HL-60/S4 treated with phorbol 12-myristate 13-acetate at 8.2 ng/mL for 4 days and 3 days (cell line): ENCODE results near the gene FDX1.

Experiments
- in situ Hi-C: fragments of 300-500 bp; cut with MboI; formaldehyde crosslinking; loops from 2 replicates; pipeline ENCODE4 v1.15.0; 2022; ENCODE audit warnings: low sequenced_read_pairs

Gene FDX1

GRCh38 chr11:110431051-110431672 is 1.4 kb downstream of the FDX1 start:
- in situ Hi-C loops: no loop called here

GRCh38 chr11:110431674-110432073 is 1.9 kb downstream of the FDX1 start:
- in situ Hi-C loops: no loop called here

DNA sequence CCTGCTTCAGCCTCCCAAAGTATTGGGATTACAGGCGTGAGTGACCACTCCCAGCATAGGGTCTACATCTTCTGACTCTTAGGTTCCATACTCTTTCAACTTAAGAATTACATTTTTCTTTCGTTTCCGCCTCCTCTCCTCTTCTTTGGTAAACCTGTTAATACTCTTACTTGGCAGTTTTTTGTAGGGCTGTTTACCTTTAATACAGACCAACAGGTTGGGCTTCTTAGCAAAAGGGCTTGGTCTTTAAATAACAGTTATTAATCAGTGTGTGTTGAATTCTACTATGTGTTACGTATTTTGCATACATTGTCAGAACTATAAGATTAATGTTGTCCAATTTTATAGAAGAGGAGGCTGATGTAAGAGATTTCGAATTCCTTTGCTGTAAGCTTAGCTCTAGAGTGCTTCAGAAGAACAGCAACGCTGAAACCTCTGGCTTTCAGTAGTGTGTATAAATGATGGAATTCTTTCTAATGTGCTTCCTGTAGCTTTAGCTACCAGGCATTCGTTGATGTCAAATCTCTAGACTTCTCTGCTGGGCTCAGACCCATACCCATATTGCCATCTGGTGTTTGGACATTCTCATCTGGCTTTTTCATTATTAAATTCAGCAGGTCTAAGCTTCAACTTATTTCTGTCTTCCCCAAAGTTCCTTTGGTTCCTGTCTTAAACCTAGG is 3.1 kb downstream of the FDX1 start:
- in situ Hi-C loops: no loop called here

- in situ Hi-C loops: no loop called here
Measured at GRCh38 chr11:110433393-110434333, 3.9 kb downstream of the FDX1 start.

GRCh38 chr11:110434952-110435779 is 5.4 kb downstream of the FDX1 start:
- in situ Hi-C loops: no loop called here

GRCh38 chr11:110435780-110436717 is 6.3 kb downstream of the FDX1 start:
- in situ Hi-C loops: no loop called here

GRCh38 chr11:110438017-110438416 is 8.3 kb downstream of the FDX1 start:
- in situ Hi-C loops: no loop called here

GRCh38 chr11:110445437-110445836 is 15.7 kb downstream of the FDX1 start:
- in situ Hi-C loops: no loop called here

DNA sequence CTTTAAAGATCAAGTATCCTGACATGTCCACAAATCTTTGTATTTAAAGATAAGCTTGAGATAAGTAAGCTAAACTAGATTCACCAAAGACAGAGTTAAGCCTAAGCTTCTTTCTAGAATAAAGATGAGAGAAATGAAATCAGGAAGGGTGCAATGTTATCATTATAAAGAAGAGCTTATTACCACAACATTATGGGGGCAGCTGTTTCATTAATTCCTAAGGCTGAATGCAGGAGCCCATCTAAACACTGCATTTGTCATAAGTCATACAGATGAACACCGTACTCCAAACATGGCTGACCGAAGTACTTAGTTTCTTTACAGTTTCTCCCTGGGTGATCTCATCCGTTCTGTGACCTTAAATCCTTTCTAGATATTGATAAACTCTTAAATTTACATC is 16.3 kb downstream of the FDX1 start:
- in situ Hi-C loops: no loop called here

DNA sequence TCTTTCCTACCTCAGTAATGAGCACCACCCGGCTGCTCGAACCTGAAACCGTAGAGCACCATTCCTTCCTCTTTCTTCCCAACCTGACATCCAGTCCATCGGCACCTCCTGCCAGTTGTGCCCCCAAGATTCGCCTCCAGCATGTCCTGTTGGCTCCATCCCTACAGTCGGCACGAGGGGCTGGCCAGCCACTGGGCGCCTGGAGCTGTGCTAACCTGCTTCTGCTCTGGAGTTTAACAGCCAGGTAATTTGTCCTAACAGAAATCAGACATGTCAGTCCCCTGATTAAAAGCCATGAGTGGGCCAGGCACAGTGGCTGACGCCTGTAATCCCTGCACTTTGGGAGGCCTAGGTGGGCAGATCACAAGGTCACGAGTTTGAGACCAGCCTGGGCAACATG is 16.8 kb downstream of the FDX1 start:
- in situ Hi-C loops: no loop called here

GRCh38 chr11:110447343-110447742 is 17.6 kb downstream of the FDX1 start:
- in situ Hi-C loops: no loop called here

GRCh38 chr11:110447897-110448745 is 18.4 kb downstream of the FDX1 start:
- in situ Hi-C loops: no loop called here

DNA sequence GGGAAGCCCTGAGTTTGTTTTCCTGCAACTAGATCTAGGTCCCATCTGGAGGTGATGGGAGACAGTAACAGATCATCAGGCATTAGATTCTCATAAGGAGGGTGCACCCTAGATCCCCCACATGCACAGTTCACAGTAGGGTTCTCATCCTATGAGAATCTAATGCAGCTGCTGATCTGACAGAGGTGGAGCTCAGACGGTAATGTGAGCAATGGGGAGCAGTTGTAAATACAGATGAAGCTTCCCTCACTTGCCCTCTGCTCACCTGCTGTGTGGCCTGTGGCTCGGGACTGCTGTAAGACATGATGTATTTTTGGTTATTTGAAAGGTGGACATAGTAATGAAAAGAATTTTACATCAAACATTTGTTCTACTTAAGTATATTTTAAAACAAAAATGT is 20.5 kb downstream of the FDX1 start:
- in situ Hi-C loops: loop anchor here (25.0 kb wide), 1 partner anchor 787 kb away; the partner anchor contains the start of gene POU2AF2

- in situ Hi-C loops: loop anchor here (25.0 kb wide), 1 partner anchor 785 kb away; the partner anchor contains the start of gene POU2AF2
Measured at GRCh38 chr11:110452720-110453119, 23.0 kb downstream of the FDX1 start.

GRCh38 chr11:110453684-110454354 is 24.1 kb downstream of the FDX1 start:
- in situ Hi-C loops: loop anchor here (25.0 kb wide), 1 partner anchor 783 kb away; the partner anchor contains the start of gene POU2AF2

DNA sequence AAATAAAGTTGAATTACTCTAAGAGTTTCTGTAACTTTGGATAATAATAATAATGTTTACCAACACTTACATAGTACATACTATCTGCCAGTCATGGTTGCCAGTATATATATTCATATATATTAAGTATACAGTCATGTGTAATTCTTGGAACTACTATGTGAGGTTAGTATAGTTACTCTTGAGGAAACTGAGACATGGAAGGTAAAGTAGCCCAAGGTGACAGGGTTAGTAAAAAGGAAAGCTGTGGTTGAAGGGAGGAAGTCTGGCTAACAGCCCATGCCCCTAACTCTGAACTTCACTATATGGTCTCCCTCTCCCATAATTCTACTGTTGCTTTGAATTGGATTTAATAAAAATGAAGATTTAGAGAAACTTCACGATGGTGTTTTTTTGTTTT is 24.9 kb downstream of the FDX1 start:
- in situ Hi-C loops: loop anchor here (25.0 kb wide), 1 partner anchor 783 kb away; the partner anchor contains the start of gene POU2AF2

DNA sequence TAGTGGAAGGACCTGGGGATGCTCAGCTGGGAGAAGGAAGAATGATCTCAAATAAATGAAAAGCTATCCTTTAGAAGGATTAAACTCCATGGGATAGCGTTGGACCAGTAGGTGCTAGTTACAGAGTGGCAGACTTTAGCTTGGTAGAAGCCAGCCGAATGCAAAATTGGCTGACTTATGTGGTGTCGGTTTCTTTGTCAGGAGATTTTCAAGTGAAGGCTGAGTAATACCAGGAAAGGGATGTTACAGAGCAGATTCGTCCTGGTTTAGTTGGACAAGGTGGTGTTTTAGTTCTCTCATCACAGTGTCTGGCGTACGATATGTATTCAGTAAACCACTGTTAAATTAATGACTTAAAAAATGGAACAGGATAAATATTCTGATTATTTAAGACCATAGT is 26.0 kb downstream of the FDX1 start:
- in situ Hi-C loops: loop anchor here (25.0 kb wide), 1 partner anchor 782 kb away; the partner anchor contains the start of gene POU2AF2

GRCh38 chr11:110463153-110463552 is 33.4 kb downstream of the FDX1 start:
- in situ Hi-C loops: loop anchor here (25.0 kb wide), 1 partner anchor 774 kb away; the partner anchor contains the start of gene POU2AF2
